Glutamatergic neuron (in vitro differentiated cells): ENCODE measurements around the gene SMURF1. TPM values are rescaled to one million over a fixed set of nuclear protein-coding genes. Genes with fewer than 3 reads are reported as not detected.

Source experiments
- DNase-seq: peaks from one replicate; pipeline ENCODE4 v3.0.0; 2022
- H3K27ac Mint-ChIP-seq: one replicate; pipeline ENCODE4 v1.8.0; 2020; ENCODE audit warnings: mild to moderate bottlenecking, mixed read lengths, inconsistent platforms; ENCODE audit not compliant: unreplicated experiment
- H3K27me3 Mint-ChIP-seq: one replicate; pipeline ENCODE4 v1.8.0; 2020; ENCODE audit warnings: mild to moderate bottlenecking, moderate library complexity, mixed read lengths, inconsistent platforms; ENCODE audit not compliant: unreplicated experiment
- H3K36me3 Mint-ChIP-seq: one replicate; pipeline ENCODE4 v1.8.0; 2020; ENCODE audit warnings: mild to moderate bottlenecking, mixed read lengths, inconsistent platforms; ENCODE audit not compliant: unreplicated experiment
- H3K4me1 Mint-ChIP-seq: one replicate; pipeline ENCODE4 v1.8.0; 2020; ENCODE audit warnings: mild to moderate bottlenecking, low read depth, mixed read lengths, inconsistent platforms; ENCODE audit not compliant: unreplicated experiment
- H3K4me3 Mint-ChIP-seq: one replicate; pipeline ENCODE4 v1.8.0; 2020; ENCODE audit warnings: mild to moderate bottlenecking, mixed read lengths, inconsistent platforms; ENCODE audit not compliant: unreplicated experiment
- H3K9me3 Mint-ChIP-seq: one replicate; pipeline ENCODE4 v1.8.0; 2020; ENCODE audit warnings: mild to moderate bottlenecking, moderate library complexity, mixed read lengths, inconsistent platforms; ENCODE audit not compliant: unreplicated experiment
- total RNA-seq: library from RNA; stranded (reverse); fragmentation: NEBNext Ultra II Directional; extraction: Animal tissue kit (Norgen Biotek cat#: 25700); gene quantifications from one replicate; pipeline ENCODE4 v1.2.1, GENCODE V29; 2021; ENCODE audit not compliant: unreplicated experiment
- TF ChIP-seq, protein P1 (sequence below): fragments of 200-600 bp; sonication (generic); IDR thresholded peaks from one replicate; pipeline ENCODE4 v1.5.0; 2021; ENCODE audit not compliant: partially characterized antibody, unreplicated experiment

The SMURF1 gene
- total RNA-seq, 1 donor from 2014 or later, result 23.1 TPM

DNA sequence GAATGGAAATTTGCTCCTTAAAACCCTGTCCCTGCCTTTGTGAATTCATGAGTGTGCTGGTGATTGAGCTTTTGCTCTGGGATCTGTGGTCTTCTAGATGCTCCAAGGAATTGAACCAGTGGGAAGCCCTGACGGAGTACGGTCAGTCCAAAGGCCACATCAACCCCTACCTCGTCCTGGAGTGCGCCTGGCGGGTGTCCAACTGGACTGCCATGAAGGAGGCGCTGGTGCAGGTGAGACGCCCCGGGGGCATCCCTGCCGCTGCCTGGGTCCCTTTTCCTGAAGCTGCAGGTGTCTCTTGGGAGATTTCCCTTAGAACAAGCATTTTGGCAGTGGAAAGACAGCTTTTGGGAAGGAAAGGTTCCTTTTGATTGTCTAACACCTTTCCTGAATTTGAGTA is 165.2 kb downstream of the SMURF1 start:
- no peaks in the 10 kb centered on the region for H3K27me3 Mint-ChIP-seq
- H3K4me3 Mint-ChIP-seq, result no peak overlapping the region
- no peak for DNase-seq
- peaks cover 5% of the 10 kb centered on the region for H3K36me3 Mint-ChIP-seq
- no peak overlapping the region for H3K27ac Mint-ChIP-seq
- peaks cover 2% of the 10 kb centered on the region for H3K9me3 Mint-ChIP-seq
- no peaks in the 10 kb centered on the region for H3K4me1 Mint-ChIP-seq
- TF ChIP-seq, protein P1, sequence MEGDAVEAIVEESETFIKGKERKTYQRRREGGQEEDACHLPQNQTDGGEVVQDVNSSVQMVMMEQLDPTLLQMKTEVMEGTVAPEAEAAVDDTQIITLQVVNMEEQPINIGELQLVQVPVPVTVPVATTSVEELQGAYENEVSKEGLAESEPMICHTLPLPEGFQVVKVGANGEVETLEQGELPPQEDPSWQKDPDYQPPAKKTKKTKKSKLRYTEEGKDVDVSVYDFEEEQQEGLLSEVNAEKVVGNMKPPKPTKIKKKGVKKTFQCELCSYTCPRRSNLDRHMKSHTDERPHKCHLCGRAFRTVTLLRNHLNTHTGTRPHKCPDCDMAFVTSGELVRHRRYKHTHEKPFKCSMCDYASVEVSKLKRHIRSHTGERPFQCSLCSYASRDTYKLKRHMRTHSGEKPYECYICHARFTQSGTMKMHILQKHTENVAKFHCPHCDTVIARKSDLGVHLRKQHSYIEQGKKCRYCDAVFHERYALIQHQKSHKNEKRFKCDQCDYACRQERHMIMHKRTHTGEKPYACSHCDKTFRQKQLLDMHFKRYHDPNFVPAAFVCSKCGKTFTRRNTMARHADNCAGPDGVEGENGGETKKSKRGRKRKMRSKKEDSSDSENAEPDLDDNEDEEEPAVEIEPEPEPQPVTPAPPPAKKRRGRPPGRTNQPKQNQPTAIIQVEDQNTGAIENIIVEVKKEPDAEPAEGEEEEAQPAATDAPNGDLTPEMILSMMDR, result no peak

Other genes starting within 250 kb of the SMURF1 start
- not detected for gene KPNA7, start 64.0 kb upstream of the SMURF1 start, total RNA-seq
- gene MYH16, start 128.7 kb upstream of the SMURF1 start, total RNA-seq, result not detected
- 173 TPM for gene ARPC1A, start 181.8 kb upstream of the SMURF1 start, total RNA-seq
- gene ARPC1B, start 230.6 kb upstream of the SMURF1 start, total RNA-seq, result 9.5 TPM